ENCODE data around the gene UNC119B. TPM values are rescaled to one million over a fixed set of nuclear protein-coding genes. Genes with fewer than 3 reads are reported as not detected.

UNC119B gene
- 18.6 and 24.7 TPM in 2 replicates for total RNA-seq

GRCh38 chr12:120710031-120710804 is at the start of gene UNC119B:
Gene UNC119B, plus strand, starts transcription at chr12:120710458. Its CDS starts 17 bp downstream, at chr12:120710475.

GRCh38 chr12:120686690-120687577 is 23.3 kb upstream of the UNC119B start, which contains the start of gene MLEC:
Gene MLEC, plus strand, starts transcription at chr12:120687149. Its CDS starts 148 bp downstream, at chr12:120687297.

GRCh38 chr12:120725659-120726509 is 15.6 kb downstream of the UNC119B start, which contains the start of gene ACADS:
Gene ACADS, plus strand, starts transcription at chr12:120725826. Its CDS starts 60 bp downstream, at chr12:120725886.

Other genes with a start within 250 kb of the UNC119B start
- 173 and 175 TPM in 2 replicates for gene SRSF9, start 240.7 kb upstream of the UNC119B start, total RNA-seq
- 232 and 373 TPM in 2 replicates for gene DYNLL1, start 214.3 kb upstream of the UNC119B start, total RNA-seq
- 23.3 and 28.9 TPM in 2 replicates for gene COQ5, start 181.3 kb upstream of the UNC119B start, total RNA-seq
- 110 and 248 TPM in 2 replicates for gene RNF10, start 176.1 kb upstream of the UNC119B start, total RNA-seq
- gene POP5, start 129.1 kb upstream of the UNC119B start, total RNA-seq: 23.3 and 31.0 TPM in 2 replicates
- 0.16 TPM in 1 of 2 replicates, not detected in the other for gene CABP1, start 69.8 kb upstream of the UNC119B start, total RNA-seq
- 54.3 and 62.5 TPM in 2 replicates for gene MLEC, start 23.3 kb upstream of the UNC119B start, total RNA-seq
- gene ACADS, start 15.4 kb downstream of the UNC119B start, total RNA-seq: 14.9 and 22.4 TPM in 2 replicates
- gene SPPL3, start 193.9 kb downstream of the UNC119B start, total RNA-seq: 3.2 and 11.7 TPM in 2 replicates

Data from bladder microvascular endothelial cell (primary cell).